HCT116 (cell line): ENCODE measurements around the gene PPIH.

ENCODE experiments used
- CTCF ChIP-seq, 3 experiments: fragments of 200-600 bp in 1 of 3; sonication (generic) in 1 of 3; IDR thresholded peaks in 2 of 3; conservative IDR thresholded peaks in 1 of 3; 2 replicates each; pipeline ENCODE4 v1.5.1; 2012 to 2017; ENCODE audit warnings: low read depth in 2 of 3, low read length in 2 of 3, antibody characterized with exemption in 1 of 3, borderline replicate concordance in 1 of 3, control low read depth in 1 of 3, mild to moderate bottlenecking in 1 of 3, mixed read lengths in 1 of 3, mixed run types in 1 of 3, moderate library complexity in 1 of 3; ENCODE audit not compliant: insufficient read depth in 1 of 3
- EZH2 ChIP-seq: fragments of 200-600 bp; sonication (generic); IDR thresholded peaks from 2 replicates; pipeline ENCODE4 v1.6.1; 2017; ENCODE audit warnings: antibody characterized with exemption, mixed run types
- MAX ChIP-seq: IDR thresholded peaks from 2 replicates; pipeline ENCODE4 v1.6.1; 2012
- POLR2A ChIP-seq: IDR thresholded peaks from 2 replicates; pipeline ENCODE4 v1.7.0; 2011; ENCODE audit warnings: borderline replicate concordance; ENCODE audit not compliant: insufficient read depth, insufficient read length; ENCODE audit errors: extremely low read depth
- POLR2AphosphoS5 ChIP-seq: IDR thresholded peaks from 2 replicates; pipeline ENCODE4 v1.6.1; 2011; ENCODE audit warnings: mild to moderate bottlenecking, low read depth, low read length, moderate library complexity
- RAD21 ChIP-seq: IDR thresholded peaks from 2 replicates; pipeline ENCODE4 v1.6.1; 2012; ENCODE audit warnings: low read depth, mild to moderate bottlenecking
- ZBTB33 ChIP-seq: IDR thresholded peaks from 2 replicates; pipeline ENCODE4 v1.6.1; 2011; ENCODE audit warnings: mild to moderate bottlenecking, low read length, moderate library complexity; ENCODE audit not compliant: insufficient replicate concordance; ENCODE audit errors: extremely low read depth
- ZFX ChIP-seq: fragments of 450-650 bp; IDR thresholded peaks from 2 replicates; pipeline ENCODE4 v1.6.1; 2017

- no peak for TF ChIP-seq ZBTB33
- no peak for TF ChIP-seq POLR2A
- no peak for TF ChIP-seq ZFX
- TF ChIP-seq CTCF (IDR thresholded peaks at IDR 0.05 in 2 of 3, conservative IDR thresholded peaks at IDR 0.05 in 1 of 3; ENCODE audit: borderline replicate concordance in 1 of 3, insufficient read depth in 1 of 3, low read depth in 2 of 3, low read length in 2 of 3), result no peak
- no peak for TF ChIP-seq MAX
- no peak for TF ChIP-seq EZH2
- TF ChIP-seq POLR2AphosphoS5, result no peak
- TF ChIP-seq RAD21, result no peak
Observed at GRCh38 chr1:42670425-42670824, 12.2 kb downstream of the PPIH start.
